Upper lobe of left lung (tissue), 6 donors: ENCODE data around the gene SOX12. TPM values are rescaled to one million over a fixed set of nuclear protein-coding genes. Genes with fewer than 3 reads are reported as not detected.
A peak's percentile ranks its signal among the peaks of the same experiment; 100 is the strongest.

Experiments
- ATAC-seq, 2 donors: fragments of 200-7000 bp; cut with Tn5 transposase; one replicate each; pipeline ENCODE4 v1.9.1; 2022; ENCODE audit warnings: mild to moderate bottlenecking in 2 of 2, moderate library complexity in 2 of 2; ENCODE audit not compliant: low FRiP score in 2 of 2
- DNase-seq, 2 donors: peaks; one replicate each; pipeline ENCODE4 v3.0.0-alpha.2; 2019 to 2020
- H3K27ac ChIP-seq, 4 donors: fragments of 200-600 bp; sonication (generic); one replicate each; pipeline ENCODE4 v1.5.1; 2016 to 2019
- H3K27me3 ChIP-seq, 4 donors: fragments of 200-600 bp; sonication (generic); one replicate each; pipeline ENCODE4 v1.5.1; 2017 to 2019
- H3K36me3 ChIP-seq, 4 donors: fragments of 200-600 bp; sonication (generic); one replicate each; pipeline ENCODE4 v1.5.1; 2016 to 2019
- H3K4me1 ChIP-seq, 4 donors: fragments of 200-600 bp; sonication (generic); one replicate each; pipeline ENCODE4 v1.5.1; 2018 to 2019
- H3K4me3 ChIP-seq, 4 donors: fragments of 200-600 bp; sonication (generic); one replicate each; pipeline ENCODE4 v1.5.1; 2017 to 2019; ENCODE audit warnings: mild to moderate bottlenecking in 2 of 4, moderate library complexity in 1 of 4
- H3K9me3 ChIP-seq, 4 donors: fragments of 200-600 bp; sonication (generic); one replicate each; pipeline ENCODE4 v1.5.1; 2018 to 2019
- CTCF ChIP-seq, 6 experiments: fragments of 450-650 bp in 4 of 6; fragments of 200-600 bp in 2 of 6; sonication (generic) in 2 of 6; IDR thresholded peaks; one replicate each; pipeline ENCODE4 v1.5.1; 2016 to 2019; ENCODE audit warnings: antibody characterized with exemption in 6 of 6
- EP300 ChIP-seq, 4 donors: sonication (generic); formaldehyde crosslinking; IDR thresholded peaks; one replicate each; pipeline ENCODE4 v1.5.1; 2017; ENCODE audit warnings: antibody characterized with exemption in 4 of 4, control low read depth in 2 of 4
- POLR2A ChIP-seq, 4 donors: fragments of 450-650 bp; IDR thresholded peaks; one replicate each; pipeline ENCODE4 v1.5.1; 2016 to 2017; ENCODE audit warnings: antibody characterized with exemption in 4 of 4, mild to moderate bottlenecking in 2 of 4
- POLR2AphosphoS5 ChIP-seq, 2 donors: sonication (generic); formaldehyde crosslinking; IDR thresholded peaks; one replicate each; pipeline ENCODE4 v1.5.1; 2017; ENCODE audit warnings: antibody characterized with exemption in 2 of 2
- WGBS, 2 donors: methylation state at CpG; one replicate each; pipeline ENCODE4 v1.1.5; 2017 to 2018; 5-methylcytosine and 5-hydroxymethylcytosine counted together
- total RNA-seq, 6 donors: library from RNA; depleted of rRNA in 4 of 6; stranded (reverse); fragments of >200 nt in 4 of 6; gene quantifications; one replicate each; pipeline versions ENCODE4 v1.1.0 to v1.2.1, GENCODE V29; 2016 to 2021
- donor health status: DM: no; HTN: no; CAD: no; lungs with moderate emphysema.
- donor health status: DM: no; HTN: yes; CAD: no; lungs with severe emphysema.

SOX12 gene
- total RNA-seq, 6 donors from 2014 or later = 3.8 to 13.5 (median 7.6) TPM

- Histone ChIP-seq H3K36me3 (no peaks in the 10 kb centered on the region), H3K4me3 (no peak overlapping the region), H3K27ac (no peak overlapping the region), H3K9me3 (no peaks in the 10 kb centered on the region), H3K4me1 (peaks cover 35 to 48% (median 36%) of the 10 kb centered on the region in 4 donors), H3K27me3 (no peaks in the 10 kb centered on the region)
- TF ChIP-seq POLR2AphosphoS5 (IDR thresholded peaks at IDR 0.05) = no peak
- TF ChIP-seq CTCF (IDR thresholded peaks at IDR 0.05) = no peak
- no peak for TF ChIP-seq POLR2A (IDR thresholded peaks at IDR 0.05)
- TF ChIP-seq EP300 (IDR thresholded peaks at IDR 0.05) = no peak
- 87 to 93% methylated on average over 4 of the region's 4 CpGs for WGBS, 2 donors
- DNase-seq (no peak), ATAC-seq (no peak)
Observed at GRCh38 chr20:295804-296203, 29.5 kb upstream of the SOX12 start.

GRCh38 chr20:297098-297924 lies 28.0 kb upstream of the SOX12 start, which contains the start of gene ZCCHC3:
Gene ZCCHC3, plus strand, starts transcription at chr20:297570. Its CDS starts 17 bp downstream, at chr20:297587.
- Histone ChIP-seq H3K27ac (peak within 1 kb of the TSS; percentile 94 to 100 (median 99)), H3K36me3 (no peaks in the 10 kb centered on the region), H3K27me3 (no peaks in the 10 kb centered on the region), H3K9me3 (no peaks in the 10 kb centered on the region), H3K4me3 (peak within 1 kb of the TSS; percentile 79 to 92 (median 86)), H3K4me1 (peaks cover 34 to 48% (median 36%) of the 10 kb centered on the region in 4 donors)
- DNase-seq (peak; percentile 90 to 96), ATAC-seq (peak; percentile 94 to 95)
- TF ChIP-seq CTCF (IDR thresholded peaks at IDR 0.05) (peak in 3 of 6 experiments; percentile 8 to 21 (median 12)), EP300 (IDR thresholded peaks at IDR 0.05) (no peak), POLR2AphosphoS5 (IDR thresholded peaks at IDR 0.05) (peak; percentile 60 to 87), POLR2A (IDR thresholded peaks at IDR 0.05) (peak in 3 of 4 donors; percentile 68 to 81 (median 72))
- 0 to 1% methylated on average over 63 to 99 of the region's 99 CpGs for WGBS, 2 donors

- peak; percentile 88 to 90 for DNase-seq
- TF ChIP-seq POLR2AphosphoS5 (IDR thresholded peaks at IDR 0.05) (peak; percentile 77 to 79), EP300 (IDR thresholded peaks at IDR 0.05) (no peak), POLR2A (IDR thresholded peaks at IDR 0.05) (peak in 3 of 4 donors; percentile 18 to 71 (median 59))
- H3K36me3 ChIP-seq = no peaks in the 10 kb centered on the region
- ATAC-seq = peak; percentile 77
- peak overlapping the region; percentile 94 to 100 (median 99) for H3K27ac ChIP-seq
- peaks cover 34 to 48% (median 36%) of the 10 kb centered on the region in 4 donors for H3K4me1 ChIP-seq
- H3K9me3 ChIP-seq = no peaks in the 10 kb centered on the region
- no peaks in the 10 kb centered on the region for H3K27me3 ChIP-seq
- 0% methylated on average over 17 to 46 of the region's 75 CpGs for WGBS, 2 donors
- peak overlapping the region; percentile 79 to 92 (median 86) for H3K4me3 ChIP-seq
Observed at GRCh38 chr20:297925-298775, 27.2 kb upstream of the SOX12 start.

GRCh38 chr20:298776-299391 lies 26.5 kb upstream of the SOX12 start:
- Histone ChIP-seq H3K36me3 (no peaks in the 10 kb centered on the region), H3K27ac (peak overlapping the region; percentile 94 to 100 (median 99)), H3K4me1 (peaks cover 34 to 48% (median 36%) of the 10 kb centered on the region in 4 donors), H3K9me3 (no peaks in the 10 kb centered on the region), H3K27me3 (no peaks in the 10 kb centered on the region), H3K4me3 (peak overlapping the region; percentile 79 to 92 (median 86))
- WGBS, 2 donors = 3 to 8% methylated on average over 15 of the region's 15 CpGs
- no peak for ATAC-seq
- DNase-seq = no peak
- TF ChIP-seq EP300 (IDR thresholded peaks at IDR 0.05) = no peak
- no peak for TF ChIP-seq POLR2A (IDR thresholded peaks at IDR 0.05)
- TF ChIP-seq POLR2AphosphoS5 (IDR thresholded peaks at IDR 0.05) = no peak
- no peak for TF ChIP-seq CTCF (IDR thresholded peaks at IDR 0.05)
